Vagina (tissue), 2 donors: ENCODE data around the gene FSTL5. TPM values are rescaled to one million over a fixed set of nuclear protein-coding genes. Genes with fewer than 3 reads are reported as not detected.

Experiments used
- DNase-seq, 2 donors: peaks; one replicate each; pipeline ENCODE4 v3.0.0-alpha.2; 2017; ENCODE audit errors: extremely low spot score in 2 of 2
- H3K27ac ChIP-seq: fragments of 200-600 bp; sonication (generic); one replicate; pipeline ENCODE4 v1.5.1; 2019
- H3K27me3 ChIP-seq: fragments of 200-600 bp; sonication (generic); one replicate; pipeline ENCODE4 v1.5.1; 2019
- H3K36me3 ChIP-seq, 2 donors: fragments of 200-600 bp; sonication (generic); one replicate each; pipeline ENCODE4 v1.5.1; 2017 to 2019
- H3K4me1 ChIP-seq: fragments of 200-600 bp; sonication (generic); one replicate; pipeline ENCODE4 v1.5.1; 2019
- H3K4me3 ChIP-seq, 2 donors: fragments of 200-600 bp; sonication (generic); 1 replicate in 1 of 2; 2 replicates in 1 of 2; pipeline ENCODE4 v1.5.1; 2016 to 2019
- H3K9me3 ChIP-seq: fragments of 200-600 bp; sonication (generic); one replicate; pipeline ENCODE4 v1.5.1; 2019
- CTCF ChIP-seq, 3 experiments: fragments of 450-650 bp in 2 of 3; fragments of 200-600 bp in 1 of 3; sonication (generic) in 1 of 3; IDR thresholded peaks; one replicate each; pipeline ENCODE4 v1.5.1; 2017 to 2019; ENCODE audit warnings: antibody characterized with exemption in 3 of 3, mild to moderate bottlenecking in 2 of 3, moderate library complexity in 2 of 3
- POLR2A ChIP-seq, 2 donors: fragments of 450-650 bp; IDR thresholded peaks; one replicate each; pipeline ENCODE4 v1.6.1; 2017; ENCODE audit warnings: antibody characterized with exemption in 2 of 2, mild to moderate bottlenecking in 2 of 2, moderate library complexity in 2 of 2
- POLR2AphosphoS5 ChIP-seq, 2 donors: sonication (generic); formaldehyde crosslinking; IDR thresholded peaks; one replicate each; pipeline ENCODE4 v1.9.0; 2017; ENCODE audit warnings: antibody characterized with exemption in 2 of 2, mild to moderate bottlenecking in 2 of 2, low read depth in 1 of 2; ENCODE audit not compliant: insufficient read depth in 1 of 2
- intact Hi-C: fragments of 100-400 bp; cut with DNase I; formaldehyde crosslinking; loops from one replicate; pipeline ENCODE4 v1.15.1; 2023
- total RNA-seq: library from RNA; depleted of rRNA; stranded (reverse); fragments of >200 nt; gene quantifications from one replicate; pipeline ENCODE4 v1.2.3, GENCODE V29; 2016

FSTL5 gene
- total RNA-seq, 1 donor from 2014 or later: 0.74 TPM

GRCh38 chr4:161990721-161991120 is 173.1 kb downstream of the FSTL5 start:
- no peak for DNase-seq
- Histone ChIP-seq H3K9me3 (no peaks in the 10 kb centered on the region), H3K4me1 (no peaks in the 10 kb centered on the region), H3K27me3 (no peaks in the 10 kb centered on the region), H3K27ac (no peak overlapping the region), H3K36me3 (no peaks in the 10 kb centered on the region), H3K4me3 (no peak overlapping the region)
- no peak for TF ChIP-seq CTCF (IDR thresholded peaks at IDR 0.05)
- intact Hi-C loops: no loop called here

GRCh38 chr4:161988946-161989345 is 174.9 kb downstream of the FSTL5 start:
- TF ChIP-seq POLR2A (IDR thresholded peaks at IDR 0.05): no peak
- TF ChIP-seq CTCF (IDR thresholded peaks at IDR 0.05): no peak
- TF ChIP-seq POLR2AphosphoS5 (IDR thresholded peaks at IDR 0.05; ENCODE audit: insufficient read depth in 1 of 2, low read depth in 1 of 2): no peak
- H3K27ac ChIP-seq: no peak overlapping the region
- H3K9me3 ChIP-seq: no peaks in the 10 kb centered on the region
- H3K4me3 ChIP-seq: no peak overlapping the region
- H3K4me1 ChIP-seq: no peaks in the 10 kb centered on the region
- no peak for DNase-seq
- intact Hi-C loops: no loop called here
- H3K36me3 ChIP-seq: no peaks in the 10 kb centered on the region
- no peaks in the 10 kb centered on the region for H3K27me3 ChIP-seq

DNA sequence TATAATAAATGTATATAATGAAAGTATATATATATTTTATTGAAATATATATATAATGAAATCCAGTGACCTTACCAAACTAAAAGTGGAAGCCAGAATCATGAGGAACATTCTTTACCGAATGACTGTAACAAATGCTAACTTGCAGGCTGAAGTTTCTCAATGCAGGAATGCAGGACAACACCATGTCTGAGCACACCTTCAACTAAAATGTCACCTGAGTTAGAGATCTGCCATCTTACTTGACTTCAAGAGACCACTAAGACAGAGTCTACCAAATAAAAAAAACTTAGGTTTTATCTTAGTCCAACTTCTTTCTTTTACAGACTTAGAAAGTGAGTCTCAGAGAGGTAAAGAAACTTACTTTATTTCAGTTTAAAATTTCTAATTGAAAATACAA is 176.2 kb downstream of the FSTL5 start:
- no peak overlapping the region for H3K27ac ChIP-seq
- no peaks in the 10 kb centered on the region for H3K9me3 ChIP-seq
- no peaks in the 10 kb centered on the region for H3K27me3 ChIP-seq
- no peak for TF ChIP-seq POLR2AphosphoS5 (IDR thresholded peaks at IDR 0.05; ENCODE audit: insufficient read depth in 1 of 2, low read depth in 1 of 2)
- TF ChIP-seq CTCF (IDR thresholded peaks at IDR 0.05): no peak
- TF ChIP-seq POLR2A (IDR thresholded peaks at IDR 0.05): no peak
- intact Hi-C loops: no loop called here
- H3K4me1 ChIP-seq: no peaks in the 10 kb centered on the region
- no peak for DNase-seq
- H3K36me3 ChIP-seq: no peaks in the 10 kb centered on the region
- H3K4me3 ChIP-seq: no peak overlapping the region

GRCh38 chr4:161952382-161952781 is 211.4 kb downstream of the FSTL5 start:
- TF ChIP-seq POLR2A (IDR thresholded peaks at IDR 0.05): no peak
- no peak for TF ChIP-seq CTCF (IDR thresholded peaks at IDR 0.05)
- TF ChIP-seq POLR2AphosphoS5 (IDR thresholded peaks at IDR 0.05; ENCODE audit: insufficient read depth in 1 of 2, low read depth in 1 of 2): no peak
- intact Hi-C loops: no loop called here

GRCh38 chr4:161949946-161950725 is 213.7 kb downstream of the FSTL5 start:
- Histone ChIP-seq H3K4me3 (no peak overlapping the region), H3K4me1 (no peaks in the 10 kb centered on the region), H3K27ac (no peak overlapping the region), H3K27me3 (no peaks in the 10 kb centered on the region), H3K9me3 (no peaks in the 10 kb centered on the region), H3K36me3 (no peaks in the 10 kb centered on the region)
- DNase-seq: no peak
- TF ChIP-seq CTCF (IDR thresholded peaks at IDR 0.05): no peak
- no peak for TF ChIP-seq POLR2AphosphoS5 (IDR thresholded peaks at IDR 0.05; ENCODE audit: insufficient read depth in 1 of 2, low read depth in 1 of 2)
- TF ChIP-seq POLR2A (IDR thresholded peaks at IDR 0.05): no peak
- intact Hi-C loops: no loop called here

More at GRCh38 chr4:161952382-161952781, 211.4 kb downstream of the FSTL5 start:
- Histone ChIP-seq H3K27me3 (no peaks in the 10 kb centered on the region), H3K27ac (no peak overlapping the region), H3K4me3 (no peak overlapping the region), H3K36me3 (no peaks in the 10 kb centered on the region), H3K9me3 (no peaks in the 10 kb centered on the region), H3K4me1 (no peaks in the 10 kb centered on the region)
- no peak for DNase-seq
